OCI-LY7 (cell line): ENCODE results near the gene COMMD1.

Source experiments
- CTCF ChIP-seq: fragments of 200-600 bp; sonication (generic); conservative IDR thresholded peaks from 2 replicates; pipeline ENCODE4 v1.5.1; 2014; ENCODE audit warnings: mild to moderate bottlenecking, antibody characterized with exemption, low read length, moderate library complexity, mixed read lengths
- EZH2phosphoT487 ChIP-seq: fragments of 200-600 bp; sonication (generic); IDR thresholded peaks from 2 replicates; pipeline ENCODE4 v1.6.1; 2018; ENCODE audit warnings: low read depth, borderline replicate concordance, mild to moderate bottlenecking, mixed run types, antibody characterized with exemption, low read length, moderate library complexity, mixed read lengths

- TF ChIP-seq CTCF (no peak), EZH2phosphoT487 (no peak)
These were observed 126.6 kb downstream of the COMMD1 start for GRCh38 chr2:62032096-62032495.
